ENCODE results near the gene RAI1.
A peak's percentile ranks its signal among the peaks of the same experiment; 100 is the strongest.

RAI1 gene

GRCh38 chr17:17768424-17769088 is 87.3 kb downstream of the RAI1 start:
- peaks cover 98% of the 10 kb centered on the region for H4K20me1 ChIP-seq
- H3K4me2 ChIP-seq: peak overlapping the region; percentile 25; the same call in 1 of the 2 replicates
- H3K9ac ChIP-seq: peak overlapping the region; percentile 30; the same call in 1 of the 2 replicates
- H3K9me3 ChIP-seq: no peaks in the 10 kb centered on the region
- peak overlapping the region; percentile 49 for H3K27ac ChIP-seq
- no peak for TF ChIP-seq Cebpa-rat (IDR thresholded peaks at IDR 0.05)
- peaks cover 31% of the 10 kb centered on the region for H3K36me3 ChIP-seq
- H3K4me1 ChIP-seq: peaks cover 85% of the 10 kb centered on the region
- no peak overlapping the region for H3K4me3 ChIP-seq
- no peaks in the 10 kb centered on the region for H3K27me3 ChIP-seq

- no peak overlapping the region for H3K4me2 ChIP-seq
- peaks cover 98% of the 10 kb centered on the region for H4K20me1 ChIP-seq
- H3K36me3 ChIP-seq: peaks cover 37% of the 10 kb centered on the region
- H3K9ac ChIP-seq: 0 out of 2 replicates have a peak overlapping the region, but pooled peaks have one; percentile 11
- no peaks in the 10 kb centered on the region for H3K9me3 ChIP-seq
- peak overlapping the region; percentile 49 for H3K27ac ChIP-seq
- no peak for TF ChIP-seq Cebpa-rat (IDR thresholded peaks at IDR 0.05)
- no peak overlapping the region for H3K4me3 ChIP-seq
- H3K27me3 ChIP-seq: no peaks in the 10 kb centered on the region
- H3K4me1 ChIP-seq: peaks cover 70% of the 10 kb centered on the region
Measured at GRCh38 chr17:17769869-17770631, 88.8 kb downstream of the RAI1 start.

- Histone ChIP-seq H3K4me1 (peaks cover 64% of the 10 kb centered on the region), H3K4me3 (no peak overlapping the region), H3K36me3 (peaks cover 32% of the 10 kb centered on the region), H4K20me1 (peaks cover 98% of the 10 kb centered on the region), H3K27me3 (no peaks in the 10 kb centered on the region), H3K9ac (0 out of 2 replicates have a peak overlapping the region, but pooled peaks have one; percentile 9), H3K27ac (no peak overlapping the region), H3K9me3 (no peaks in the 10 kb centered on the region), H3K4me2 (no peak overlapping the region)
- TF ChIP-seq Cebpa-rat (IDR thresholded peaks at IDR 0.05): no peak
Measured at GRCh38 chr17:17770632-17771044, 89.4 kb downstream of the RAI1 start.

GRCh38 chr17:17771498-17772201 is 90.4 kb downstream of the RAI1 start:
- Histone ChIP-seq H4K20me1 (peaks cover 98% of the 10 kb centered on the region), H3K4me3 (no peak overlapping the region), H3K27ac (no peak overlapping the region; the same call in 1 of the 2 replicates), H3K9me3 (no peaks in the 10 kb centered on the region), H3K4me1 (peaks cover 58% of the 10 kb centered on the region), H3K36me3 (peaks cover 42% of the 10 kb centered on the region), H3K27me3 (no peaks in the 10 kb centered on the region), H3K9ac (no peak overlapping the region), H3K4me2 (0 out of 2 replicates have a peak overlapping the region, but pooled peaks have one; percentile 14)
- TF ChIP-seq Cebpa-rat (IDR thresholded peaks at IDR 0.05): no peak

- Histone ChIP-seq H3K4me3 (no peak overlapping the region), H3K4me1 (peaks cover 58% of the 10 kb centered on the region), H3K27me3 (no peaks in the 10 kb centered on the region), H3K9me3 (no peaks in the 10 kb centered on the region), H3K4me2 (0 out of 2 replicates have a peak overlapping the region, but pooled peaks have one; percentile 14), H3K9ac (no peak overlapping the region), H3K27ac (no peak overlapping the region), H3K36me3 (peaks cover 48% of the 10 kb centered on the region), H4K20me1 (peaks cover 98% of the 10 kb centered on the region)
- no peak for TF ChIP-seq Cebpa-rat (IDR thresholded peaks at IDR 0.05)
Measured at GRCh38 chr17:17772231-17772630, 91.0 kb downstream of the RAI1 start.

GRCh38 chr17:17774009-17774881 is 93.0 kb downstream of the RAI1 start:
- no peak overlapping the region for H3K4me2 ChIP-seq
- no peaks in the 10 kb centered on the region for H3K9me3 ChIP-seq
- H3K9ac ChIP-seq: no peak overlapping the region
- H3K36me3 ChIP-seq: peaks cover 47% of the 10 kb centered on the region
- H3K27ac ChIP-seq: no peak overlapping the region
- H4K20me1 ChIP-seq: peaks cover 98% of the 10 kb centered on the region
- TF ChIP-seq Cebpa-rat (IDR thresholded peaks at IDR 0.05): no peak
- H3K27me3 ChIP-seq: no peaks in the 10 kb centered on the region
- no peak overlapping the region for H3K4me3 ChIP-seq
- H3K4me1 ChIP-seq: peaks cover 54% of the 10 kb centered on the region

GRCh38 chr17:17776889-17777288 is 95.6 kb downstream of the RAI1 start:
- Histone ChIP-seq H3K27me3 (no peaks in the 10 kb centered on the region), H3K27ac (no peak overlapping the region), H3K4me2 (no peak overlapping the region), H3K9me3 (no peaks in the 10 kb centered on the region), H3K9ac (no peak overlapping the region), H3K4me3 (no peak overlapping the region), H4K20me1 (peaks cover 98% of the 10 kb centered on the region), H3K4me1 (peaks cover 55% of the 10 kb centered on the region), H3K36me3 (peaks cover 45% of the 10 kb centered on the region)
- TF ChIP-seq Cebpa-rat (IDR thresholded peaks at IDR 0.05): no peak

GRCh38 chr17:17778308-17779014 is 97.2 kb downstream of the RAI1 start:
- Histone ChIP-seq H3K36me3 (peaks cover 40% of the 10 kb centered on the region), H3K4me1 (peaks cover 51% of the 10 kb centered on the region), H3K27me3 (no peaks in the 10 kb centered on the region), H4K20me1 (peaks cover 99% of the 10 kb centered on the region), H3K4me3 (no peak overlapping the region), H3K9ac (no peak overlapping the region), H3K27ac (no peak overlapping the region), H3K4me2 (0 out of 2 replicates have a peak overlapping the region, but pooled peaks have one; percentile 19), H3K9me3 (no peaks in the 10 kb centered on the region)
- TF ChIP-seq Cebpa-rat (IDR thresholded peaks at IDR 0.05): no peak

All from BLaER1 (cell line).